Bronchial epithelial cell (primary cell): ENCODE measurements around the gene GFPT1. TPM values are rescaled to one million over a fixed set of nuclear protein-coding genes. Genes with fewer than 3 reads are reported as not detected.

Experiments used
- DNase-seq: peaks from one replicate; pipeline ENCODE4 v3.0.0-alpha.2; 2010; ENCODE audit warnings: low read depth
- FAIRE-seq: peaks from 2 replicates; lab custom pipeline; 2011; peaks lifted over from hg19 to GRCh38; lab: Jason Lieb, UNC
- H3K27me3 ChIP-seq: 2 replicates; pipeline ENCODE4 v1.5.1; 2011; ENCODE audit warnings: low read length; ENCODE audit not compliant: control insufficient read depth, insufficient read depth
- H3K36me3 ChIP-seq: 2 replicates; pipeline ENCODE4 v1.5.1; 2011; ENCODE audit warnings: low read length; ENCODE audit not compliant: control insufficient read depth, insufficient read depth
- H3K4me3 ChIP-seq: 2 replicates; pipeline ENCODE4 v1.5.1; 2011; ENCODE audit warnings: mild to moderate bottlenecking, low read depth, low read length, control low read depth
- CTCF ChIP-seq: IDR thresholded peaks from 2 replicates; pipeline ENCODE4 v1.5.1; 2011; ENCODE audit warnings: mild to moderate bottlenecking, moderate library complexity, low read length, control low read depth, inconsistent platforms; ENCODE audit not compliant: insufficient read depth, severe bottlenecking
- total RNA-seq: library from RNA; depleted of rRNA; stranded (reverse); fragments of >200 nt; gene quantifications from 2 replicates; pipeline ENCODE4 v1.2.1, GENCODE V29; 2014

GFPT1 gene
- total RNA-seq, 1 donor from 2014 or later: 101 TPM

GRCh38 chr2:69375494-69376353 lies 11.3 kb downstream of the GFPT1 start:
- peak; percentile 59 for TF ChIP-seq CTCF
- Histone ChIP-seq H3K4me3 (no peak overlapping the region), H3K36me3 (peaks cover 8% of the 10 kb centered on the region), H3K27me3 (no peaks in the 10 kb centered on the region)
- peak; percentile 39 for DNase-seq
- FAIRE-seq: no peak

- Histone ChIP-seq H3K36me3 (peaks cover 12% of the 10 kb centered on the region), H3K4me3 (no peak overlapping the region), H3K27me3 (no peaks in the 10 kb centered on the region)
- no peak for DNase-seq
- no peak for FAIRE-seq
- no peak for TF ChIP-seq CTCF
These were observed 14.3 kb downstream of the GFPT1 start for GRCh38 chr2:69372767-69373166.

- Histone ChIP-seq H3K4me3 (no peak overlapping the region), H3K27me3 (no peaks in the 10 kb centered on the region), H3K36me3 (peaks cover 16% of the 10 kb centered on the region)
- DNase-seq (no peak), FAIRE-seq (no peak)
- no peak for TF ChIP-seq CTCF
These were observed 17.2 kb downstream of the GFPT1 start for GRCh38 chr2:69369802-69370201.

GRCh38 chr2:69368588-69368987 lies 18.4 kb downstream of the GFPT1 start:
- no peak for TF ChIP-seq CTCF
- peaks cover 17% of the 10 kb centered on the region for H3K36me3 ChIP-seq
- FAIRE-seq: no peak
- no peak for DNase-seq
- no peak overlapping the region for H3K4me3 ChIP-seq
- H3K27me3 ChIP-seq: no peaks in the 10 kb centered on the region

- peaks cover 17% of the 10 kb centered on the region for H3K36me3 ChIP-seq
- no peak for DNase-seq
- TF ChIP-seq CTCF: no peak
- FAIRE-seq: no peak
- H3K27me3 ChIP-seq: no peaks in the 10 kb centered on the region
- H3K4me3 ChIP-seq: no peak overlapping the region
These were observed 27.7 kb downstream of the GFPT1 start for GRCh38 chr2:69359371-69359770.
